Stimulated activated CD4-positive, alpha-beta T cell treated with anti-CD3 and anti-CD28 coated beads, Interleukin-4, amount 100 ng/mL, for 4 hours (primary cell): ENCODE measurements around the gene DNAH14.
"Not testable (repeated sequence)": the region's sequence is repeated elsewhere in the genome, so short reads cannot be mapped to it uniquely, and the experiment has no call there.

ENCODE experiments used
- DNase-seq, 2 experiments: peaks; one replicate each; pipeline ENCODE4 v3.0.0-alpha.2; 2020

The DNAH14 gene

DNA sequence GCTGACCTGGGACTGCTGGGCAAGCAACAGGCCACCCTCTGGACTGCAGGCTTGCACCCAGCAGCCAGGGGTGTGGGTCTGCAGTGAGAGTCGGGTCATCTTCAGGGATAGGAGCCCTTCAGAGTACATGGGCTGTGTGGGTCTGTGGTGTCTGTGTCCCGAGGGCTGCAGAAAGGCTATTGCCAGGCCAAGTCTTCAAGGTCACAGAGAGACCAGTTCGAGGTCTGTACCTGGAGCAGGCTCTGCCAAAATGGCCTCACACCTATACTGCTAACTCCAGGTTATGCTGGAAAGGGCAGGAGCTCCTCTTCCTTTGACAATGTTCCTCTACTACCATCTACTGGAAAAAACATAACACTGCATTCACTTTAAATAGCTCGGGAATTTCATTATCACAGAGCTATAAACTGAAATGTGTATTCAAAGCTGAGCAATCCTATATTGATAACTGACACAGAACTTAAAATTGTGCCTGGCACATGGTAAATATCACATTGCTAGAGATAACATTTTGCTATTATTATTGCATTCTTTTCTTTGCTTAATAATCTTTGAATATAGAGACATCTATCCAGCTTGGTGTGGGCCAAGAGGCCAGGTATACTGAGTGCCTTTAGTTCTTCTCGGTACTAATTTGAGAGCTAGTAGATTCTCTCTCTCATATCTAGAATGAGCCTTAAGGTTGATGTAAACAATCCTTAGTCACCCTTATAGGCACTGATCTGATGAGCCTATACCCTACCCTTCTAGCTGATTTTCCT lies 6.9 kb upstream of the DNAH14 start:
- no peak for DNase-seq

- DNase-seq: no peak
Observed at GRCh38 chr1:224923726-224924125, 5.7 kb upstream of the DNAH14 start.

- not testable (repeated sequence) for DNase-seq
Observed at GRCh38 chr1:224927631-224928030, 1.8 kb upstream of the DNAH14 start.

DNA sequence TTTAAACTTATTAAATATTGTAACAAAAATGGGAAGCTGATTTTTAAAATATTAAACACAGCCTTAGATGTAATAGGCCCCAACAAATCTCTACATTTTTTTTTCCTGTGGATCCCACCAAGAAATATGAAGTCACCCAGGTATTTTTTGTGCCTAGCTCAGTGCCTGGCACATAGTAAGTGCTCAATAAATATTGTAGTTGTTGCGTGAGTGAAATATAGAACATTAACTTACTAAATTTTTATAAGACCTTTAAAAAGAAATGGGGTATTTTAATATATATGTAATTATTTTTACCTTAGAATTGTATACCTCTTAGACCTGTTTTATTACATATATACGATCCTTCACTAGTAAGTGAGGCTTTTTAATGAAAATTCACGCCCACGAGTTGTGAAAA lies 569 bp upstream of the DNAH14 start:
- no peak for DNase-seq

DNA sequence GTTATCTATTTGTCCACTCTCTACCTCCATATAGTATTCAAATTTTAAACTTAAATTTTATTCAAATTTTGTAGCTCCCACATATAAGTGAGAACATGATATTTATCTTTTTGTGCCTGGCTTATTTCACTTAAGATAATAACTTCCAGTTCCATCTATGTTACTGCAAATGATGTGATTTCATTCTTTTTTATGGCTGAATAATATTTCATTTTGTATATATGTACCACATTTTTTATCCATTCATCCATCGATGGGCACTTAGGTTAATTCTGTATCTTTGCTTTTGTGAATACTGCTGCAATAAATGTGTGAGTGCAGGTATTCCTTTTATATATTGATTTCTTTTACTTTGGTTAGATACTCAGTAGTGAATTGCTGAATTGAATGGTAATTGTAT lies 2.1 kb downstream of the DNAH14 start:
- no peak for DNase-seq

GRCh38 chr1:224932607-224933249 lies 3.3 kb downstream of the DNAH14 start:
- no peak for DNase-seq

- DNase-seq: no peak
Observed at GRCh38 chr1:224933584-224933983, 4.1 kb downstream of the DNAH14 start.

GRCh38 chr1:224938652-224939051 lies 9.2 kb downstream of the DNAH14 start:
- no peak for DNase-seq

DNA sequence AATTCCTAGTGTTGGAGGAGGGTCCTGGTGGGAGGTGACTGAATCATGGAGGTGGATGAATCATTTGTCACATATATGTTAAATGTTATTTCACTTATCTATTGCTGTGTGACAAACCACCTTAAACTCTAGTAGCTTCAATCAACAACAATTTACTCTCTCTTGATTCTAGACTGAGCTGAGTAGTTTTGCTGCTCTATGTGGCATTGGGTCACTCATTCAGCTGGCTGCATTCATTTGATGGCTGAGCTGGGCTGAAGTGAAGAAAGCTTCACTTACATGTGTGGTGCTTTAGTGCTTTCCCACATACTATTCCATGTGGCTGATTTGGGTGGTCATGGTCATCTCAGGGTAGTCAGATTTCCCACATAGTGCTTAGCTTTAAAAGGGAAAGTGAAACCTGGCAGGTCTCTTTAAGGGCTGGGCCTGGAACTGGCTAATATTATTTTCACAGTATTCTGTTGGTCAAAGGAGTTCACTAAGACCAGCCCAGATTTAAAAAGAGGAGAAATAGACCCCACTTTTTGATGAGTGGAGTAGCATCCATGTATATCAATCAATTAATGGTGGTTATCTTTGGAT lies 10.5 kb downstream of the DNAH14 start:
- no peak for DNase-seq

- not testable (repeated sequence) for DNase-seq
Observed at GRCh38 chr1:224940735-224941134, 11.3 kb downstream of the DNAH14 start.

DNA sequence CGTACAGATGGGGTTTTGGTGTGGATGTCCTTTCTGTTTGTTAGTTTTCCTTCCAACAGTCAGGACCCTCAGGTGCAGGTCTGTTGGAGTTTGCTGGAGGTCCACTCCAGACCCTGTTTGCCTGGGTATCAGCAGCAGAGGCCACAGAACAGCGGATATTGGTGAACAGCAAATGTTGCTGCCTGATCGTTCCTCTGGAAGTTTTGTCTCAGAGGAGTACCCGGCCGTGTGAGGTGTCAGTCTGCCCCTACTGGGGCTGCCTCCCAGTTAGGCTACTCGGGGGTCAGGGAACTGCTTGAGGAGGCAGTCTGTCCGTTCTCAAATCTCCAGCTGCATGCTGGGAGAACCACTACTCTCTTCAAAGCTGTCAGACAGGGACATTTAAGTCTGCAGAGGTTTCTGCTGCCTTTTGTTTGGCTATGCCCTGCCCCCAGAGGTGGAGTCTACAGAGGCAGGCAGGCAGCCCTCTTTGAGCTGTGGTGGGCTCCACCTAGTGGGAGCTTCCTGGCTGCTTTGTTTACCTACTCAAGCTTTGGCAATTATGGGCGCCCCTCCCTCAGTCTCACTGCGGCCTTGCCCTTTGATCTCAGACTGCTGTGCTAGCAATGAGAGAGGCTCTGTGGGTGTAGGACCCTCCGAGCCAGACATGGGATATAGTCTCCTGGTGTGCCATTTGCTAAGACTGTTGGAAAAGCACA lies 16.3 kb downstream of the DNAH14 start:
- not testable (repeated sequence) for DNase-seq

DNA sequence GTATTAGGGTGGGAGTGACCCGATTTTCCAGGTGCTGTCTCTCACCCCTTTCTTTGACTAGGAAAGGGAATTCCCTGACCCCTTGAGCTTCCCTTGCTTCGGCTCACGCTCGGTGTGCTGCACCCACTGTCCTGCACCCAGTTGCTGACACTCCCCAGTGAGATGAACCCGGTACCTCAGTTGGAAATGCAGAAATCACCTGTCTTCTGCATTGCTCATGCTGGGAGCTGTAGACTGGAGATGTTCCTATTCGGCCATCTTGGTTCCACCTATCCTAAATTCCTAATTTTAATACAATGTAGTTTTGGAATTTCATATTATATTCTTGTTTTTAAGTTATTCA lies 16.8 kb downstream of the DNAH14 start:
- not testable (repeated sequence) for DNase-seq

DNA sequence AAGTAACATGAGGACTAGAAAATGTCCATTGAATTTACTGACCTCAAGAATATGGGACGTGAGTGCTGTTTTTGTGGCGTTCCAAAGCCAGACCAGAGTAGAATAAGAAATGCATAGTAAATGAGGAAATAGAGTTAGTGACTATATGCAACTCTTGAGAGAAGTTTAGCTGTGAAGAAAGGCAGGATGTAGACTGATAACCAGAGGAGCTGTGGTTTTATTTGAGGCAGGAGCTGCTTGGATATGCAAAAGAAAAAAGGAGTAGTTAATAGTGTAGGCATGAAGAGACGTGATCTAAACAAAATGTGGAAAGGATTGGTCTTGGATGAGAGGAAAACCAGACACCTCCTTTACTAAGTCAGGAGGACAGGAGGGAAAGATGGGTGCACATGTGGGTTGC lies 28.2 kb downstream of the DNAH14 start:
- DNase-seq: no peak

DNA sequence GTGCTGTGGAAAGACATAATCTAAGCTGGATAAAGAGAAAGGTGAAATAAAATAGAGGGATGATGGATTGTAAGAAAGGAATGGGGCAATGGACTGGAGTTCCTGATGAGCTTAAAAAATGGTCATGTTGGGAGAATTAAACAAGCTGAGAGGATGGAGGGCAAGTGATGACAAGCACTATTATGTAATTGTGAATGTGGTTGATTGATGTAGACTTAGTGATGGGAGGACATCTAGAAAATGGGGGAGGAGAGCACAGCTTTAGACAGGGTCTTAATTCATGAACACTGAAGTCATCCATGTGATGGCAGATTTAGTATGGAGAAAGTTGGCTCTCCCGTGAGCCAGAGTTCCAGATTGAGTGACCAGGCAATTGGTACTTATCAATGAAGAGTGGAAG lies 29.0 kb downstream of the DNAH14 start:
- no peak for DNase-seq

DNA sequence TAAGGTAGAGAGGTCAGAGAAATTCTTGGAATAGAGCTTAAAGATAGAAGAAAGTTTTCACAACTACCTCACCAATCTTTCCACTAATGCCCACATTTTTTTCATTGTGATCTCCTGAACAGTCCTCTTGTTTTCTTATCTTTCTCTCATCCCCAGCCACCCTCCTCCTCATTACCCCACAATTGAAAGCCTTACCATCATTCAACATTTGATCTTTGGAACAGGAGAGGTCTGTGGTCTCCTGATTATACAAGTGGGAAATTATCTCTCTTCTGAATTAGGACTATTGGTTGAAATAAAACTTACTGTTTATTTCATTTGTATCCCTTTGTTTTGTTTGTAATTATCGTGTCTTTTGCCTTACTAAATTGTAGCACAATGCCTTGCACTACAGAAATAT lies 29.6 kb downstream of the DNAH14 start:
- DNase-seq: no peak

- no peak for DNase-seq
Observed at GRCh38 chr1:224959656-224960055, 30.2 kb downstream of the DNAH14 start.

DNA sequence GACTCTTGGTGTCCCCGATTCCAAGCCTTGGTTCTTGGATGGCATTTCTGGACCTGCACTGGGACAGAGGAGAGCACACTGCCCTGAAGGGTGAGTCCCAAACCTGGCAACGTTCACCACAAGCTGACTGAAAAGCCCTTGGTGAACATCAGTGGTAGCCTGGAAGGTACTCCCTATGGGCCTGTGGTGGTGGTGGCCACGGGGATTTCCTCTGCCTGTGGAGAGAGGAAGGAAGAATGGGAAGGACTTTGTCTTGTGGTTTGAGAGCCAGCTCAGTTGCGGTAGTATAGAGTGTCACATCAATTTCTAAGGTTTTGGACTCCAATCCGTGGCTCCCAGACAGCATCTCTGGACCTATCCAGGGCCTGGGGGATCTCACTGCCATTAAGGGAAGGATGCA lies 50.7 kb downstream of the DNAH14 start:
- no peak for DNase-seq

GRCh38 chr1:224981922-224982354 lies 52.5 kb downstream of the DNAH14 start:
- not testable (repeated sequence) for DNase-seq

DNA sequence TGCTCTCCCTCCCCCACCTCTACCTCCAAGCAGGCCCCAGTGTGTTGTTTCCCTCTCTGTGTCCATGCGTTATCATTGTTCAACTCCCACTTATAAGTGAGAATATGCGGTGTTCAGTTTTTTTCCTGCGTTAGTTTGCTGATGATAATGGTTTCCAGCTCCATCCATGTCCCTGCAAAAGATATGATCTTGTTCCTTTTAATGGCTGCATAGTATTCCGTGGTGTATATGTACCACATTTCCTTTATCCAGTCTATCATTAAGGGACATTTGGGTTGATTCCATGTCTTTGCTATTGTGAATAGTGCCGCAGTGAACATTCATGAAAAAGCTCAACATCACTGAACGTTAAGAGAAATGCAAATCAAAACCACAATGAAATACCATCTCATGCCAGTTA lies 58.6 kb downstream of the DNAH14 start:
- DNase-seq: no peak

DNA sequence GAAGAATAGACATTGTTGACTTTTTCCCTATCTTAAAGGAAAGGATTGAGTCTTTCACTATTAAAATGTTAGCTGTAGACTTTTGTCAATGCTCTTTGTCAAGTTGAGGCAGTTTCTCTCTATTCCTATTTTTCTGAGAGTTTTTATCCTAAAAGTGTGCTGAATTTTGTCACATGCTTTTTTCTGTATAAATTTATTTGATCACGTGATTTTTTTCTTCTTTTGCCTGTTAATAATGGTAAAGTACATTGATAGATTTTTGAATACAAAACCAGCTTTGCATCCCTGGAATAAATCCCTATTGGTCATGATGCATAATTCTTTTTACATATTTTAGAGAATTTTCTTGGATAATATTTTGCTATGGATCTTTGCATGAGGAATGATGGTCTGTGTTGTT lies 60.1 kb downstream of the DNAH14 start:
- no peak for DNase-seq

DNA sequence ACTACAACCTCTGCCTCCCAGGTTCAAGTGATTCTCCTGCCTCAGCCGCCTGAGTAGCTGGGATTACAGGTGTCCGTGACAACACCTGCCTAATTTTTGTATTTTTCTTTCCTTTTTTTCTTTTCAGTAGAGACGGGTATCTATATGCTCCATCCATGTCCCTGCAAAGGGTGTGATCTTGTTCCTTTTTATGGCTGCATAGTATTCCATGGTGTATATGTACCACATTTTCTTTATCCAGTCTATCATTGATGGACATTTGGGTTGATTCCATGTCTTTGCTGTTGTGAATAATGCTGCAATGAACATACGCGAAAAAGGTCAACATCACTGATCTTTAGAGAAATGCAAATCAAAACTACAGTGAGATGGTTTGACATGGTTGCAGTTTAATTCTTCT lies 62.1 kb downstream of the DNAH14 start:
- DNase-seq: not testable (repeated sequence)

- DNase-seq: no peak
Observed at GRCh38 chr1:224995602-224996001, 66.1 kb downstream of the DNAH14 start.

- DNase-seq: no peak
Observed at GRCh38 chr1:224996266-224996665, 66.8 kb downstream of the DNAH14 start.

GRCh38 chr1:224998185-224998584 lies 68.7 kb downstream of the DNAH14 start:
- no peak for DNase-seq
